A673 (cell line): ENCODE results near the gene ATG10. TPM values are rescaled to one million over a fixed set of nuclear protein-coding genes. Genes with fewer than 3 reads are reported as not detected.
"Not testable (repeated sequence)": the region's sequence is repeated elsewhere in the genome, so short reads cannot be mapped to it uniquely, and the experiment has no call there.

Experiments used
- BruUV-seq: library from RNA; stranded (reverse); fragments of 400-500 nt; replicated peaks from 2 replicates; lab custom pipeline; 2021; lab: Mats Ljungman, UMichigan
- CTCF ChIA-PET: fragments of 300-600 bp; sonication (Branson Sonifier 250); formaldehyde crosslinking; loops from one replicate; lab custom pipeline; 2022; ENCODE audit warnings: antibody characterized with exemption; lab: Charles Lee
- POLR2A ChIA-PET: fragments of 300-600 bp; sonication (Branson Sonifier 250); formaldehyde crosslinking; loops from one replicate; lab custom pipeline; 2022; ENCODE audit warnings: antibody characterized with exemption; ENCODE audit not compliant: low non-redundant PET; lab: Charles Lee
- DNase-seq: peaks from one replicate; pipeline ENCODE4 v3.0.0-alpha.2; 2015; ENCODE audit warnings: low spot score
- H3K27ac ChIP-seq: fragments of 200-600 bp; sonication (generic); 2 replicates; pipeline ENCODE4 v1.5.1; 2016; ENCODE audit warnings: mixed run types, low read depth, mild to moderate bottlenecking, mixed read lengths, antibody characterized with exemption, low read length; ENCODE audit not compliant: poor library complexity, severe bottlenecking
- H3K27me3 ChIP-seq: fragments of 200-600 bp; sonication (generic); replicated peaks from 2 replicates; pipeline ENCODE4 v1.6.1; 2017; ENCODE audit warnings: mixed run types, low read depth, mild to moderate bottlenecking, mixed read lengths, antibody characterized with exemption, low read length; ENCODE audit not compliant: insufficient read depth, poor library complexity
- H3K36me3 ChIP-seq: fragments of 200-600 bp; sonication (generic); 2 replicates; pipeline ENCODE4 v1.6.1; 2016; ENCODE audit warnings: mixed run types, mild to moderate bottlenecking, mixed read lengths, antibody characterized with exemption, low read length; ENCODE audit not compliant: insufficient read depth, poor library complexity, severe bottlenecking
- H3K4me1 ChIP-seq: fragments of 200-600 bp; sonication (generic); 2 replicates; pipeline ENCODE4 v1.6.1; 2017; ENCODE audit warnings: mixed run types, mild to moderate bottlenecking, mixed read lengths, antibody characterized with exemption, low read length; ENCODE audit not compliant: insufficient read depth, poor library complexity, severe bottlenecking
- H3K4me3 ChIP-seq: fragments of 200-600 bp; sonication (generic); 2 replicates; pipeline ENCODE4 v1.5.1; 2016; ENCODE audit warnings: low read depth, mixed run types, mild to moderate bottlenecking, mixed read lengths, low read length; ENCODE audit not compliant: poor library complexity, severe bottlenecking
- H3K9me3 ChIP-seq: fragments of 200-600 bp; sonication (generic); 2 replicates; pipeline ENCODE4 v1.6.1; 2016; ENCODE audit warnings: mixed run types, low read depth, mild to moderate bottlenecking, mixed read lengths, antibody characterized with exemption, low read length; ENCODE audit not compliant: poor library complexity, severe bottlenecking
- EZH2 ChIP-seq: fragments of 200-600 bp; sonication (generic); IDR thresholded peaks from 2 replicates; pipeline ENCODE4 v1.6.1; 2017; ENCODE audit warnings: borderline replicate concordance, low read depth, mild to moderate bottlenecking, mixed read lengths, antibody characterized with exemption, low read length; ENCODE audit not compliant: poor library complexity, severe bottlenecking
- intact Hi-C: fragments of 100-400 bp; cut with micrococcal nuclease; formaldehyde crosslinking; loops from one replicate; pipeline ENCODE4 v1.10.0; 2022; ENCODE audit not compliant: unreplicated experiment
- total RNA-seq: library from RNA; stranded (reverse); gene quantifications from 2 replicates; pipeline ENCODE4 v1.2.3, GENCODE V29; 2021
- TF ChIP-seq, protein P1 (sequence below): fragments of 300-800, 200-600 bp; sonication (generic); conservative IDR thresholded peaks from 2 replicates; pipeline ENCODE4 v1.5.1; 2017; ENCODE audit warnings: low read depth, mild to moderate bottlenecking, antibody characterized with exemption, low read length, moderate library complexity, mixed read lengths

Gene ATG10
- total RNA-seq, 1 experiment from 2014 or later = 17.1 TPM

DNA sequence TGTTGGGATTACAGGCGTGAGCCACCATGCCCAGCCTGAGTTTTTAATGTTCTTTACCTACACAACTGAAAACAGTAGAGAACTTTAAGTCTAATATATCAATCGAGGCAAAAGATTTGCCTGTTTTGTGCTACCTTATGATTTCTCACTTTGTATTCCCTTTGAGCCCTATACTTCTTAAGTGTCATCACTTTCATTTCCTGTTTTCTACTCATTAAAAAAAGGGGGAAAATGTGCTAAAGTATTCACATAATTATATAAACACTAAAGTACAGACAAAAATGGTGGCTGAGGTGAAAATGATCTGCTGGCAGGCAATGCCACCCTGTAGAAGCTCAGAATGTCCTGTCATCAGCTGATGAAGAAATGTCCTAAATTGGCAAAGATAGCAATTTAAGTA lies 23.6 kb downstream of the ATG10 start:
- H3K4me3 ChIP-seq = no peak overlapping the region
- ChIA-PET CTCF (no interaction called here), POLR2A (no interaction called here)
- DNase-seq = no peak
- intact Hi-C loops = no loop called here
- H3K27ac ChIP-seq = no peak overlapping the region
- TF ChIP-seq, protein P1, sequence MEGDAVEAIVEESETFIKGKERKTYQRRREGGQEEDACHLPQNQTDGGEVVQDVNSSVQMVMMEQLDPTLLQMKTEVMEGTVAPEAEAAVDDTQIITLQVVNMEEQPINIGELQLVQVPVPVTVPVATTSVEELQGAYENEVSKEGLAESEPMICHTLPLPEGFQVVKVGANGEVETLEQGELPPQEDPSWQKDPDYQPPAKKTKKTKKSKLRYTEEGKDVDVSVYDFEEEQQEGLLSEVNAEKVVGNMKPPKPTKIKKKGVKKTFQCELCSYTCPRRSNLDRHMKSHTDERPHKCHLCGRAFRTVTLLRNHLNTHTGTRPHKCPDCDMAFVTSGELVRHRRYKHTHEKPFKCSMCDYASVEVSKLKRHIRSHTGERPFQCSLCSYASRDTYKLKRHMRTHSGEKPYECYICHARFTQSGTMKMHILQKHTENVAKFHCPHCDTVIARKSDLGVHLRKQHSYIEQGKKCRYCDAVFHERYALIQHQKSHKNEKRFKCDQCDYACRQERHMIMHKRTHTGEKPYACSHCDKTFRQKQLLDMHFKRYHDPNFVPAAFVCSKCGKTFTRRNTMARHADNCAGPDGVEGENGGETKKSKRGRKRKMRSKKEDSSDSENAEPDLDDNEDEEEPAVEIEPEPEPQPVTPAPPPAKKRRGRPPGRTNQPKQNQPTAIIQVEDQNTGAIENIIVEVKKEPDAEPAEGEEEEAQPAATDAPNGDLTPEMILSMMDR = no peak
- TF ChIP-seq EZH2 = no peak
- no TSS peak for BruUV-seq
- H3K27me3 ChIP-seq = no peaks in the 10 kb centered on the region
- no peaks in the 10 kb centered on the region for H3K9me3 ChIP-seq
- H3K36me3 ChIP-seq = peaks cover 8% of the 10 kb centered on the region
- H3K4me1 ChIP-seq = no peaks in the 10 kb centered on the region

DNA sequence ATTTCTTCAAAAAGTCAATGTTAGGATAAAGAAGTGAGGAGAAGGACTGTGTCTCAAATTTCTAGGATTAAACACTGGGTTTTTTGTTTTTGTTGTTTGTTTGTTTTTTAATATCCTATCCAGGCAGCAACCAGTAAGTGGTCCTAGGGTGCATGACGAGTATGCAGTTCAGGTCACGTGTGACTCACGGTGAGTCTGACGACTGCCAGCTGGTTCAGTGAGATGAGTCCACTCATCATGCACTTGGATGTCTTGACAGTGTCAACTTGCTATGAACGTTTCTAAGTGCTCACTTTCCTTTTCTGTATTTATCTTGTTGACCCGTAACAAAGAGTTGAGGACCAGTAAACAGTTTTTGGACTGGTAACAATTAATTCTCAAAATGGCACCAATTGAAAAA lies 32.7 kb downstream of the ATG10 start:
- ChIA-PET CTCF (no interaction called here), POLR2A (no interaction called here)
- H3K4me3 ChIP-seq = no peak overlapping the region
- H3K9me3 ChIP-seq = no peaks in the 10 kb centered on the region
- H3K36me3 ChIP-seq = no peaks in the 10 kb centered on the region
- no peak for DNase-seq
- no peak for TF ChIP-seq EZH2
- TF ChIP-seq, protein P1 = no peak
- BruUV-seq = no TSS peak
- no peak overlapping the region for H3K27ac ChIP-seq
- no peaks in the 10 kb centered on the region for H3K27me3 ChIP-seq
- no peaks in the 10 kb centered on the region for H3K4me1 ChIP-seq
- intact Hi-C loops = no loop called here

DNA sequence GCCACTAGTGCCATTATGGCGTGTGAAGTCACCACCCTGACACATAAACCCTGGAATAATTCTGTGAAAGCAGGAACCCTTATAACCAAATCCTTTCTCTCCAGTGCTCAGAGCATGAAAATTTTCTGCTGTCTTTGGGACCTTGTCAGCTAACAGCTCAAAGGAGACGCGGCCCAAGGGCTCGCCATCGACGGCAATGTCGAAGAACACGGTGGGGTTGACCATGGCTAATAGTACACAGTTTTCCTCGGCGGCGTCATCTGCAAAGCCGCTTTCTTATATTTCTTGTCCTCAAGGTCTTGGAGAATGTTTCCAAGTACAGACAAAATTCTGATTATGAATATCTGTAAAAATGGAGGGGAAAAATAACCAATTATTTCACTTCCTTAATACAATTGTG lies 38.0 kb downstream of the ATG10 start:
- CTCF ChIA-PET, H3K27me3 ChIP-seq, H3K9me3 ChIP-seq, H3K36me3 ChIP-seq, H3K4me3 ChIP-seq, H3K4me1 ChIP-seq, BruUV-seq, POLR2A ChIA-PET, intact Hi-C loops, DNase-seq, H3K27ac ChIP-seq: not testable (repeated sequence)

DNA sequence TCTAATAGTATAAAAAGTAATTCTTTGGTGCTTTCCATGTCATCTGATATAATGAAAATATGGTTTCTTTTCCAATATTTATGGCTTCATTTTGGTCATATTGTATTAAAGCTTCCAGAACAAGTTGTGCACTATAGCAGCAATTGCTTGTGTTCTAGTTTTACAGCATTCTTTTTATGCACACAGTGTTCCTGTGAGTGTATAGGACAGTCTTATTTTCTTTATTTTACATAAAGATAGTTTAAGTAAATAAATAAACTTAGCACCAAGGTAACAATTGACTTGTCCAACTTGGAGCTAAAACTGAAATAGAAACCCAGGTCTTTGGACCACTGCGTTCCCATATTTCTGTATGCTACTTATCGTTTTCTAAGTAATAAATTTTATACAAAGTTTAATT lies 38.9 kb downstream of the ATG10 start:
- intact Hi-C loops = no loop called here
- BruUV-seq = no TSS peak
- Histone ChIP-seq H3K27me3 (no peaks in the 10 kb centered on the region), H3K36me3 (no peaks in the 10 kb centered on the region), H3K27ac (no peak overlapping the region), H3K4me1 (no peaks in the 10 kb centered on the region), H3K4me3 (no peak overlapping the region), H3K9me3 (no peaks in the 10 kb centered on the region)
- ChIA-PET POLR2A (no interaction called here), CTCF (no interaction called here)
- TF ChIP-seq, protein P1 = no peak
- TF ChIP-seq EZH2 = no peak
- DNase-seq = no peak
